ENCODE results near the gene MYEOV. TPM values are rescaled to one million over a fixed set of nuclear protein-coding genes. Genes with fewer than 3 reads are reported as not detected.

MYEOV gene
- total RNA-seq, 1 experiment from 2014 or later: 1.4 TPM

- Mint-ChIP-seq H3K27ac (no peak overlapping the region), H3K27me3 (ENCODE audit: low read depth) (no peaks in the 10 kb centered on the region; the same call in 1 of the 2 replicates), H3K36me3 (no peaks in the 10 kb centered on the region), H3K4me3 (no peak overlapping the region), H3K9me3 (peaks cover 4% of the 10 kb centered on the region; the same call in 1 of the 2 replicates), H3K4me1 (peaks cover 4% of the 10 kb centered on the region; the same call in 1 of the 2 replicates)
- ChIA-PET POLR2A (no interaction called here), CTCF (interaction anchor here (0.9 kb wide), 1 partner anchor 144 kb away, joined by 3 read pairs; no protein-coding TSS in a partner anchor)
- no peak for ATAC-seq
- TF ChIP-seq FOXJ3 (CRISPR knock-in tag; IDR thresholded peaks at IDR 0.05; ENCODE audit: borderline replicate concordance) (no peak), GABPB1 (CRISPR knock-in tag; IDR thresholded peaks at IDR 0.05) (no peak), OVOL2 (CRISPR knock-in tag; IDR thresholded peaks at IDR 0.05; ENCODE audit: borderline replicate concordance) (no peak), SMAD3 (CRISPR knock-in tag; IDR thresholded peaks at IDR 0.05; ENCODE audit: borderline replicate concordance) (no peak), MYBL2 (CRISPR knock-in tag; IDR thresholded peaks at IDR 0.05) (no peak), USF2 (CRISPR knock-in tag; IDR thresholded peaks at IDR 0.05) (no peak), FOXP4 (CRISPR knock-in tag; IDR thresholded peaks at IDR 0.05) (no peak), GTF2I (CRISPR knock-in tag; conservative IDR thresholded peaks at IDR 0.05) (no peak), PREB (CRISPR knock-in tag; IDR thresholded peaks at IDR 0.05; ENCODE audit: borderline replicate concordance) (no peak), ZNF219 (CRISPR knock-in tag; IDR thresholded peaks at IDR 0.05; ENCODE audit: borderline replicate concordance) (no peak), AR (CRISPR knock-in tag; IDR thresholded peaks at IDR 0.05) (no peak), NFATC4 (CRISPR knock-in tag; IDR thresholded peaks at IDR 0.05) (no peak), ZBTB43 (CRISPR knock-in tag; IDR thresholded peaks at IDR 0.05) (no peak), CDX4 (CRISPR knock-in tag; IDR thresholded peaks at IDR 0.05; ENCODE audit: borderline replicate concordance) (no peak), SP1 (CRISPR knock-in tag; conservative IDR thresholded peaks at IDR 0.05) (no peak), RELA (CRISPR knock-in tag; IDR thresholded peaks at IDR 0.05; ENCODE audit: borderline replicate concordance) (no peak)
- no peak for DNase-seq (ENCODE audit: low spot score)
Measured at GRCh38 chr11:69275178-69275577, 18.8 kb upstream of the MYEOV start.

- H3K36me3 Mint-ChIP-seq: no peaks in the 10 kb centered on the region
- H3K27ac Mint-ChIP-seq: no peak overlapping the region
- no peak for DNase-seq (ENCODE audit: low spot score)
- peaks cover 4% of the 10 kb centered on the region; the same call in 1 of the 2 replicates for H3K9me3 Mint-ChIP-seq
- H3K27me3 Mint-ChIP-seq (ENCODE audit: low read depth): no peaks in the 10 kb centered on the region
- peaks cover 4% of the 10 kb centered on the region; the same call in 1 of the 2 replicates for H3K4me1 Mint-ChIP-seq
- CTCF ChIA-PET: interaction anchor here (1.0 to 1.1 kb wide), 2 partner anchors 16 to 145 kb away, joined by 3 read pairs; no protein-coding TSS in a partner anchor
- no peak for ATAC-seq
- no peak for TF ChIP-seq ZNF219 (CRISPR knock-in tag; IDR thresholded peaks at IDR 0.05; ENCODE audit: borderline replicate concordance)
- no peak for TF ChIP-seq CBFB (CRISPR knock-in tag; IDR thresholded peaks at IDR 0.05; ENCODE audit: low read depth)
- TF ChIP-seq GABPB1 (CRISPR knock-in tag; IDR thresholded peaks at IDR 0.05): no peak
- TF ChIP-seq TCF7 (CRISPR knock-in tag; IDR thresholded peaks at IDR 0.05; ENCODE audit: low read depth): no peak
- no peak for TF ChIP-seq ZSCAN18 (CRISPR knock-in tag; IDR thresholded peaks at IDR 0.05)
- POLR2A ChIA-PET: no interaction called here
- no peak overlapping the region for H3K4me3 Mint-ChIP-seq
Measured at GRCh38 chr11:69276165-69276564, 17.8 kb upstream of the MYEOV start.

All from WTC11 (cell line).